Stimulated activated CD4-positive, alpha-beta T cell treated with anti-CD3 and anti-CD28 coated beads, Interleukin-12 subunit alpha, Interleukin-12 subunit beta, amount 100 ng/mL, for 24 hours (primary cell): ENCODE measurements around the gene RFC4.
"Not testable (repeated sequence)": the region's sequence is repeated elsewhere in the genome, so short reads cannot be mapped to it uniquely, and the experiment has no call there.

ENCODE experiments used
- DNase-seq, 2 experiments: peaks; one replicate each; pipeline ENCODE4 v3.0.0-alpha.2; 2020; ENCODE audit warnings: low read depth in 2 of 2

RFC4 gene

DNA sequence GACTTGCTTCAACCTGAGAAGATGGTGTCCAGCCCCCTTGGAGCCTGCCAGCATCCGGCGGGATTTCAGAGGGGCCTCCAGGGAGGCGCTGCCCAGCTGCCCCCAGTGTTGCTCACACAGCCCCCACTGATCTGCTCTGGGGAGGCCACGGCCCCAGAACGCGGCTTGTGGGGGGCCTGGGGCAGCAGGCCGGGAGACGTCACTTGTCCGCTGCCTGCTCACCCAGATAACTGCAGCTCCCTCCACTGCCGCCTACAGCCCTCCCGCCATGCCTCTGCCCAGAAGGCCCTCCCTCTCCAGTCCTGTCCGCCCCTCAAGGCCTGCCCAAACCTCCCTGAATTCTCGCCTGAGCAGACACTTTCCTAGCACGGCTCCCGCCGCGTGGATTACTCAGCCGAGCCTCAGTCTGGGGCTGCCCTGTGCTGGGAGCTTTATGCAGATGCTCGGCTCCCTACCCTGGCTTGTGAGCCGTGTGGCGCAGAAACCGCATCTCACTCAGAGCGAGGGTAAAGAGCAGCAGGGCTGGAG is 19.1 kb upstream of the RFC4 start:
- peak; percentile 37 to 53 for DNase-seq

GRCh38 chr3:186824430-186825139 is 18.3 kb upstream of the RFC4 start:
- no peak for DNase-seq

GRCh38 chr3:186823386-186823785 is 17.1 kb upstream of the RFC4 start:
- DNase-seq, result no peak

- DNase-seq, result not testable (repeated sequence)
Observed at GRCh38 chr3:186822388-186822759, 16.1 kb upstream of the RFC4 start.

- DNase-seq, result no peak
Observed at GRCh38 chr3:186821429-186822387, 15.4 kb upstream of the RFC4 start.

DNA sequence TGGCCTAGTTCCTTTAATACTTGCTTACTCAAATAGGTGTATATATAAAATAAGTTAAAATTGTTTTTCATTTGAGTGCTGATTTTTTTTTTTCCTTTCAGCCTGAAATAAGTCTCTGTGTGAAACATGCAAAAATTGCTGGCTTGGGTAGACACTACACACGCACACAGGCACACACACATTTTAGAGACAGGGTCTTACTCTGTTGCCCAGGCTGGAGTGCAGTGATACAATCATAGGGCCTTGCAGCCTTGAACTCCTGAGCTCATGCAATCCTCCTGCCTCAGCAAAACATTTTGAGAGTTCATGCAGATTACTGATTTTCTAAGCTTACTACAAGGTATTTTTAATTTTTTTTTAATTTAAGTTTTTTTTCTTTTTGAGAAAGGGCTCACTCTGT is 12.7 kb upstream of the RFC4 start:
- no peak for DNase-seq

DNA sequence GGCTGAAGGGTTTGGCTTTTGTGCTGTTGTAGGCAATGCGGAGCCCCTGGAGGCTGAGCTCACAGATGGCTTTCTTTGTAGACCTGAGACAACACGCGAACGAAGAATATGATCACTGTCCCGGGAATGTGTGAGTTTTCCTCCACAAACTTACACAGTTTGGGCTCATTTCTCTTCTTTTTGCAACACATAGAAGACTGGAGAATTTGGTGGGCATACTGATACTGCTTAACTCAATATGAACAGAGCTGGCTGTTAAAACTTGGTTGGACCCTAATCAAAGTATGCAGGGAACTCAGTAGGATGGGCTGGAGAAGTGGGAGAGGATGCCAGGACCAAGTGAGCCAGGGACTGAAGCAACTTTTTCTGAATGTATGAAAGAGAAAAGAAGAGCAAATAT is 12.2 kb upstream of the RFC4 start:
- DNase-seq, result no peak

GRCh38 chr3:186815435-186815834 is 9.2 kb upstream of the RFC4 start:
- DNase-seq, result no peak

- DNase-seq, result no peak
Observed at GRCh38 chr3:186814100-186814499, 7.8 kb upstream of the RFC4 start.

DNA sequence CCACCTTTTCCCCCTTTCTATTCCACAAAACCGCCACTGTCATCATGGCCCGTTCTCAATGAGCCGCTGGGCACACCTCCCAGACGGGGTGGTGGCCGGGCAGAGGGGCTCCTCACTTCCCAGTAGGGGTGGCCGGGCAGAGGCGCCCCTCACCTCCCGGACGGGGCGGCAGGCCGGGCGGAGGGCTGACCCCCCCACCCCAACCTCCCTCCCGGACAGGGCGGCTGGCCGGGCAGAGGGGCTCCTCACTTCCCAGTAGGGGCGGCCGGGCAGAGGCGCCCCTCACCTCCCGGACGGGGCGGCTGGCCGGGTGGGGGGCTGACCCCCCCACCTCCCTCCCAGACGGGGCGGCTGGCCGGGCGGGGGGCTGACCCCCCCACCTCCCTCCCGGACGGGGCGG is 5.0 kb upstream of the RFC4 start:
- DNase-seq, result not testable (repeated sequence)

- no peak for DNase-seq
Observed at GRCh38 chr3:186810336-186810996, 4.2 kb upstream of the RFC4 start.

DNA sequence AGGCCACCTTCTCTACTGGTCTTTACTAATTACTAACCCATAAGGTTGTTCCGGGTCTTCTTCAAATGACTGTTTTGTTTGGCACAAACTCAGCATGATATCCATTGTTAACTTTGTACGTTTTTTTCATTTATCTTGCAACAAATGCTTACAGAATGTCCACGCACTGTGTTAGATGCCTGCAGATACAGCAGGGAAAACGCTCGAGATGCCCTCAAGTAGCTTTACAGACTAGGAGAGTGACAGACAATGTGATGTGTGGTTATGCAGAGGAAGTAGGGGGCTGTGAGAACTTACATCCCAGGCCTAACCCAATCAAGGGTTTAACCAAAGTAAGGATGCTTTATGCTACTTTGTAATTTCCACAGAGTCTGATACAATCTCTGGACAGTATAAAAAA is 949 bp upstream of the RFC4 start:
- no peak for DNase-seq

DNA sequence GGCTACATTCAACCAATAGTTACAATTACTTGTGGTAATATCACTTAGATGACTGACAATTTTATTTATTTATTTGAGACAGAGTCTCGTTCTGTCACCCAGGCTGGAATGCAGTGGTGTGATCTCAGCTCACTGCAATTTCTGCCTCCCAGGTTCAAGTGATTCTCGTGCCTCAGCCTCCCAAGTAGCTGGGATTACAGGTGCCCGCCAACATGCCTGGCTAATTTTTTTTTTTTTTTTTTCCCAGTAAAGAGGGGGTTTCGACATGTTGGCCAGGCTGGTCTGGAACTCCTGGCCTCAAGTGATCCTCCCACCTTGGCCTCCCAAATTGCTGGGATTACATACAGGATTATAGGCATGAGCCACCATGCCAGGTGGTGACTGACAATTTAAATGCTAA is 2.8 kb downstream of the RFC4 start:
- not testable (repeated sequence) for DNase-seq

DNA sequence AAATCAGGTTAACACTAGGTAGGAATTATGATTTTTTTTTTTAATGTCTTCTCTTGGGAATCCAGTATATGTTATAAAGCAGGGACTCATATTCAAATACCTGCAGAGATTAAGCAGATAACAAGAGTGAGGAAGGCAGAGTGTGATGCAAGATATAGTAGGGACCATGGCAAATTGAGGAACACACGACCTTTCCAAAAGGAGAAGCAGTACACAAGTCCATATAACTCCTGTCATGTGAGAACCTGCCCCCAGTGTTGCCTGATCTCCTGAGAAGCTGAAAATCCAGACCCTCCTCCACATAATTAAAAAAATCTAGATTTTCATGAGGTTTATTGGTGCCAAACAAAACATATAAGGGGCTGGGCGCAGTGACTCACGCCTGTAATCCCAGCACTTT is 3.6 kb downstream of the RFC4 start:
- DNase-seq, result no peak

- DNase-seq, result no peak
Observed at GRCh38 chr3:186800285-186800684, 6.0 kb downstream of the RFC4 start.

DNA sequence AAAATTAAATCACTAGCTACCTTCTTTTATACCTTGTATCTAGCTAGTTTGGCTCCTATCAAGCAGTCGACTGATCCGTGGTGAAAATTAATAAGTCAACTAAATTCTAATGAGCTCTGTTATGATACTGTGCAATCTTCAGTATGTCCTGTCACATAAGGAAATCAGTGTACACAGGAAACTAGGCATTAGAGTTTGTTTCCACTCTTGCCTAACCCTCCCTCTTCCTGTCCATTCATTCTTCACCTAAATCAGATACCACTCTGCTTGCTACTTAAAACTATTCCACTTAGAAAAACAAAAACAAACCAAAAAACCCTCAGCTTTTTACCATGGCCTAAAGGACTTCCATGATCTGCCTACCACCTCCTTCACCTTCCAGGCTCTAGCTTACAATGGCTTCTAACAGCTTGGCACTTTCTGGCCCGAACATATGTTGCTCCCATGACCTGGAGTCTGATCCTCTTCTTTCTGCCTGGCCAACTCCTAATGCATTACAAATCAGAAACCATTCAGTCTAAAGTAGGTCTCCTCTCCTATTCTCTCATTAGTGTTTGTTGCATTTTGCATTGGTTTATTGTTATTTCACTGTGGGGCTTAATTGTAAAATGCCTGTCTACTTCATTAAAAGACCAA is 7.9 kb downstream of the RFC4 start:
- no peak for DNase-seq

GRCh38 chr3:186790261-186790981 is 15.9 kb downstream of the RFC4 start:
- DNase-seq, result peak in 1 of 2 experiments; percentile 30

DNA sequence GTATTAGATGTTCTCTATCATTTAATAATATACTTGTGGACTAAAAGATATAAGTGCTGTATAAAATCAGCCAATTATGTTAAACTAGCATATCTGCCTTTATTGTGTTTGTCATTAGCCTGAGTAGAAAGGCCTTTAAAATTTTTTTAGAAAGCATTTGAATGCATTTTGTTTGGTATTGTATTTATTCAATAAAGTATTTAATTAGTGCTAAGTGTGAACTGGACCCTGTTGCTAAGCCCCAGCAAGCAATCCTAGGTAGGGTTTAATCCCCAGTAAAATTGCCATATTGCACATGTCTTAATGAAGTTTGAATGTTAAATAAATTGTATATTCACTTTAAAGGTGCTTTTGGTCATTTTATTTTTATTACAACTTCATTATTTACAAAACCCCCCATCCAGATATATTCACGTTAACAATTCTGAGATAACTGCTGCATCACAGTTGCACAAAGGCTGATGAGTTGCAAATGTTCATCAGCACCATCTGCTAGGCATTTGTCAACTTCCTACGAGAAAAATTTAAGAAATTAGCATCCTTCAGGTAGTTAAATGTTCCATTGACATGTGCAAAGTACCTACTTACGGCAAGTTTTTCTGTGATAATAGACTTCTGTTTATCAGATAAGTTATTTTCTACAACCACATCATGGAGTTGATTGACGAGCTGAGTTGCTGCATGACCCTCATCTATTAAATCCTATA is 16.6 kb downstream of the RFC4 start:
- no peak for DNase-seq

- DNase-seq, result no peak
Observed at GRCh38 chr3:186788482-186789370, 17.6 kb downstream of the RFC4 start.
